LHCN-M2 (cell line): Measurements from ENCODE around the gene NT5DC1. TPM values are rescaled to one million over a fixed set of nuclear protein-coding genes. Genes with fewer than 3 reads are reported as not detected.
"Not testable (repeated sequence)": the region's sequence is repeated elsewhere in the genome, so short reads cannot be mapped to it uniquely, and the experiment has no call there.

ENCODE experiments used
- DNase-seq: peaks from one replicate; pipeline ENCODE4 v3.0.0-alpha.2; 2012; ENCODE audit warnings: low read depth
- total RNA-seq: library from RNA; depleted of rRNA; stranded (reverse); fragments of >200 nt; gene quantifications from 2 replicates; pipeline ENCODE4 v1.2.3, GENCODE V29; 2014

The NT5DC1 gene
- total RNA-seq, 1 experiment from 2014 or later = 18.0 TPM

GRCh38 chr6:116088946-116089345, 11.7 kb upstream of the NT5DC1 start:
- no peak for DNase-seq

DNA sequence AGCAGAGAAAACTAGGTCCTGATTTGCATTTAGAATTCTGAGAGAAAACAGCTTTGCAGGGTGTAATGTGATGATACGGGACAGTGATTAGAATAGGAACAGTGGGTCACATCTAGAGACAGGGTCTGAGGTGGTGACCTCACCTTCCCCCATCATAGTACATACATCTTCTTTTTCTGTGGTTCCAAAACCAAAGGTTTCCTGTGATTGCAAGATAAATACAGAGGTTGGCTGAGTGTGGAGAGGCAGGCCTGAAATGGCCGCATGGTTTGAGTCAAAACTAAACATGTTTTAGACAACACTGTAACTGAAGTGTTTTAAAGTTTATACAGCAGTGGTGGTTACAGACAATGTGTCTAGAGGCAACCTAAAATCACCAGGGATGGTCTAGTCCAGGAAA, 10.4 kb upstream of the NT5DC1 start:
- DNase-seq = no peak

GRCh38 chr6:116094041-116094440, 6.6 kb upstream of the NT5DC1 start:
- DNase-seq = no peak

- DNase-seq = not testable (repeated sequence)
Measured at GRCh38 chr6:116096048-116096759, 4.4 kb upstream of the NT5DC1 start.

DNA sequence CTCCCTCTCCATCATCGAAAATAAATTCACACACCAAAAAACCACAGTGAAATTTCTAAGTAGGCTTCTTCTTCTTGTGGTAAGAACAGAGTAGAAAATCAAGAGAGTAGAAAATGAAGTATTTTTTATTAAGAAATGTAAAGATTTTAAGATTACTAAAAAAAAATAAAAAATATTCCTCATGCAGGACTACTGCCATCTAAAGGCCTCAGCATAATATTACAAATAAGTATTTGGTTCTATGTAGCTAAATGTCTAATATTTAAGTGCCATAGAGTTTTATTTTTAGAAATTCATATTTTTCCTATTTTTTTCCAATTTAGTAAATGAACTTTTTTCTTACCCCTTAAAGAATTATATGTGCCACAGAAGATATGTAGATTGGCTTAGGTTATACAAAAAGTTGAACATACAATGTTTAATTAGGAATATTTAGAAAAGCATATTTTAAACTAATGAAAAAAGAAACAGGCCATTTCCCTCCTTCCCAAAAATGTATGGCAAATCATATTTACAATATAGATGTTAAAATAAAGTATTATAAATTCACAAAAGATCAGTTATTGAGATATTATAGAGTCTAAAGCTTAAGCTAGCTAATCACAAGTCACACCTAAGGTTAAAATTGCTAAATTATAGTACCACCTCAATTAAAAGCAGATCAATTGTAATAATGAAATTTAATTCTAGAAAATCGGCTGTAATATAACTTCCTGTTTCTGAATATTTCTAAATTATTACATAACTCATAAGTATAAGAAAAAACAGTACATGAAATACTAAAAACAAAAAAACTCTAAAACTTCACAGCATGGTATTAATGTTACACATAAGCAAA, 3.5 kb upstream of the NT5DC1 start:
- peak; percentile 38 for DNase-seq

DNA sequence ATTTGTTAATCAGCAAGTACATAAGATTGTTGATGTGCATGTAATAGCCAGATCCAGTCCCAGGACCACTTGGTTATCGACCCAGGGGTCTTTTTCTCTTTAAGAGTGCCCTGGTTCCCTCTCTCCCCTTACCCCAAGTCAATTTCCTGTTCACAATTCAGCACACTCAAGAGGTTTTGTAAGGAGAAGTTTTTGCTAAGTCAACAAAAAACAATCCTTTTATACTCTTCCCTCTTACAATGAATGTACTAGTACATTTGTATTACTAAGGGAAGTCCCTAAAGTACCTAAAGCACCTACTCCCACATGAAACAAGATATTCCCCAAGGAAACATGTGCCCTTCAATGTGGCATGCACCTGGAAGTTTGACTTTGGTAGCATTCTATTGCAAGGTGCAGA, 1.6 kb upstream of the NT5DC1 start:
- no peak for DNase-seq

GRCh38 chr6:116101302-116101718, 657 bp downstream of the NT5DC1 start:
- no peak for DNase-seq

DNA sequence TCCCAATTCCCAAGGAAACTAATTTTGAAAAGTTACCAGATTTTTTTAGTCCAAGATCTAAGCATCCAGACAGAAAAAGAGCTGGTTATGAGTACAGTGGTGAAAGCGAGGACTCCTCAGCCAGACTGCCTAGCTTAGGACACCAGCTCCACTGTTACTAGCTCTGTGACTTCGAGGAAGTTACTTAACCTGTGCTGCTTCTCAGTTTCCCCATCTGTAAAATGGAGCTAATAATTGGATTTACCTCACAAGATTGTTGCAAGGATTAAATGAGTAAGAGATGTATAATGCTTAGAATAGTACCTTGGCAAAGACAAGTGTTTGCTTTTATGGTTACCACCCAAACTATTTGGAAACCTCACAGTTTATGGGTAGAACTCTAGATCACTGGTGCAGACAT, 1.1 kb downstream of the NT5DC1 start:
- DNase-seq = no peak

DNA sequence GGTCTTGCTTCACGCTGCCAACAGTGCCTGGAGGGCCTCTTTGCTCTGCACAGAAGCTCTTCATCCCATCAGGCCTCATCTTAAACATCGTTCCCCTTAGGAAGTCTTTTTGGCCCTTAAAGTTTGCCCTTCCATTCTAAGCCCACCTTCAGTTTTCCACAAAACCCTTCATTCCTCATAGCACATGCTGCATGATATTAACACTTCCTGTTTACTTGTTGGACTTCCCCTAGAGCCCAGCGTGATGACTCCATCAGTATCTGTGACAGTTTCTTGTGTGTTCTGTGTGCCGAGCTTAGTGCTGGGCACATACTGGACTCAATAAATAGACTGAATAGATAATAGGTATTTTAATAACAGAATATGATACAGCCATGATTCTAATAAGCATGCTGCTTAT, 2.2 kb downstream of the NT5DC1 start:
- no peak for DNase-seq

DNA sequence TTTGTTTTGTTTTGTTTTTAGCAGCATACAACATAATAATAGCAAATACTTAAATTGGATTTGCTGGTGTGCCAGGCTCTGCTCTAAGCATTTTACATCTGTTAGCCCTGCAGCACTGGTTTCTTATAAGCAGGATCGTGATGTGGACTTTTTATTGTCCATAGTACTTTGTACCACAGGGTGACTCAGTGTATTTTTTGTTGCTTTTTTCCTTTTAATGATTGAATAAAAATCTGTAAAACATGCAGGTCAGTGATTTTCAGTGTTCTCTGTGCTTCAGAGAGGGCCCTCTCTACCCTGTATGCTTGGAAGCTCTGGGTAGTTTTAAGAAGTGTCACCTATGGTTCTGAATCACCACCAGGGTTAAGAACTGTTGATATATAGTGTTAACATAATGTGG, 4.0 kb downstream of the NT5DC1 start:
- DNase-seq = no peak

DNA sequence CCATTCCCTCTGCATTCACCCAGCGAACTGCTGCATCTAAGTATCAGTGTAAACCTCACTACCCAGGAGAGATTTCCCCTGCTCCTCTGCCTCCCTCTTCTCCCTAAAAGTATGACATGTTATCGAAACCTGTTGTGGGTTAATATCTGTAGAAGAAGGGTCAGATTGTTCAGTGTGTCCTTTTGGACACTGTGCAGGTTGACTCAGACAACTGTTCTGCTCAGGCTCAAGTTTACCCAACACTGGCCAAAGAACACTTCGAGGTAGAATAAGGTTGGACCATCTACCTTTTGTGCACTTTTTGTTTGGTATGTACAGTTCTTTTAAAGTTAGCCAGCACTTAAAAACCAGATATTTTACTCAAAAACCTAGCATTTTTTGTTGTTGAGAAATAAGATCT, 4.6 kb downstream of the NT5DC1 start:
- DNase-seq = no peak

GRCh38 chr6:116106146-116106545, 5.5 kb downstream of the NT5DC1 start:
- DNase-seq = peak; percentile 34

DNA sequence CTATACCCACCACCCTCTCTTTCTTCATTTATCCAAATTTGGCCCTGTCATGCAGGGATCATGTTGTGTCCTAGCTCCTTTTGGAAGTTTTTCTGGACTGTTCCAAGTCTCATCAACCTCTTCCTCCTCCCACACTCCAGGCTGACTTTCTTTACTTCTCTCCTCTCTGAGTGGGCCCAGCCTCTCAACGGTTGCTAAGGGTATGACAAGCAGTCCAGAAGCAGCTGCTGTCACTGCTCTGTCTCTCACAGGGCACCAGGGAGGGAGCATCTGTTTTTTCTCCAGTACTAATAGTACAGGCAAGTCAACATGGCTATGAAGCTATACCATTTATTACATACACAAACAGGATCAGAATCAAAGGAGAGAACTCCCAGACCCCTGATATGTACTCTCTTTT, 8.2 kb downstream of the NT5DC1 start:
- DNase-seq = peak; percentile 40

DNA sequence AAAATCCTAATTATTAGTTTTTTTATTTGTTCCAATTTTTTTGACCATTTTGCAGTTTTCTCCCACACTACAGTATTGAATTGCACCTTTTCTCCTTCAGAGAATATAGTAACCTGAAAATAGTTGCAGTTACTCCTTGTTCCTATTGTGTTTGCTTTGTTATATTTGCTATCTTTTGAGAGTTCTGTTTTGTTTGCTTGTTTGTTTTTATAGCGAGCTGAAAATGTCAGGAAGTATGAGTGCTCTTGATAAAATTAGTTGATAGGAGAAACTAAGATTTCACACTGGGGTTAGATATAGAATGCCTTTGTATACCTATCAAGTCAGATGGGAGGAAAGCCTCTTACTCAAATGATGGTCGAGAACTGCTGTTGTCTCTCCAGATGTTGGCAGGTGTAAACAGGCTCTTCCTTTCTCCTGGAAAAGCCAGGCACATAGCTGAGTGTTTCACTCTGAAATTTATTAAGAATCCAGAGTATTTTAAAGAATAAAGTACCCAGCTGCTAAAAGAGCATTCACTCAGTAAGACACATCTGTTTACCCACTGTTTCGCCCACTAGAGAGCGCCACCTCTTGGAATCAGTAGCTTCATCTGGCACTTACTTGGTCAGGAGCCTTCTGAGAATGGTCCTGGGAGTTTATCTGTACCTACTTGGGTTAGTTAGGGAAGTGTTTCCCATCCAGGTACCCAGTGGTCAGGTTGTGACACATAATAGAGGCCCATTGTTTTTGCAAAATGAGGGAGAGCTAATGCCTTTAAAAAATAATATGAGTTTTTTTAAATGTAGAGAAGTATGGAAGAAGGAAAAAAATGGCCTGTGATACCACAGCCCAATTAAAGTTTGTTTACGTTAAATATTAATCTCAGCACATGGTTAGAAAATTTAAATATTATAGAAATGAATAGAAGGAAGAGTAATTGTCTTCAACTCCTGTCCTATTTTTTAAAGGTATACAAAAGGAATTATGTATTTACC, 11.2 kb downstream of the NT5DC1 start:
- peak; percentile 54 for DNase-seq

GRCh38 chr6:116113386-116113785, 12.7 kb downstream of the NT5DC1 start:
- no peak for DNase-seq

GRCh38 chr6:116115781-116116180, 15.1 kb downstream of the NT5DC1 start:
- DNase-seq = peak; percentile 26

- DNase-seq = peak; percentile 96
Measured at GRCh38 chr6:116118608-116119007, 18.0 kb downstream of the NT5DC1 start.

GRCh38 chr6:116120430-116120829, 19.8 kb downstream of the NT5DC1 start:
- DNase-seq = no peak

DNA sequence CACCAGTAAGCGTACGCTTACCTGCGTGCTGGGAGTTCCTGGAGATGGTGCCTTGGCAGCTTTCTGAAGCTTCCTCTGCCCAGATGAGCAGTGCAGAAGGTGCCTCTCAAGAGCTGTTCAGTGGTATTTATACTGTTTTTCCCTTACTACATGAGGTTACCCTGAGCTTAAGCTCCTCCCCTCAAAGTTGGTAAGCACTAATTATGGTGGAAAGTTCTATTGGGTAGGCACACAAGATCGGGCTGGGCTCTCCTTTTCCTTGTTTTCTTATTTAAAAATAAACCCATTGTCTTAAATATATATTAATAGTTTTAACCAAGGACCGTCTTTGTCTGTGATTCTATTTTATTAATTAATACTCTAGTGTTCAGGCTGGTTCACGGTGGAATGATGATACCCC, 25.4 kb downstream of the NT5DC1 start, which contains the start of gene COL10A1:
TSS of gene COL10A1 (minus strand) at position 101 of the 400 bp plus-strand sequence. CDS start 640 bp downstream, outside the sequence.
- no peak for DNase-seq

GRCh38 chr6:116127771-116128493, 27.3 kb downstream of the NT5DC1 start:
- DNase-seq = peak; percentile 49

DNA sequence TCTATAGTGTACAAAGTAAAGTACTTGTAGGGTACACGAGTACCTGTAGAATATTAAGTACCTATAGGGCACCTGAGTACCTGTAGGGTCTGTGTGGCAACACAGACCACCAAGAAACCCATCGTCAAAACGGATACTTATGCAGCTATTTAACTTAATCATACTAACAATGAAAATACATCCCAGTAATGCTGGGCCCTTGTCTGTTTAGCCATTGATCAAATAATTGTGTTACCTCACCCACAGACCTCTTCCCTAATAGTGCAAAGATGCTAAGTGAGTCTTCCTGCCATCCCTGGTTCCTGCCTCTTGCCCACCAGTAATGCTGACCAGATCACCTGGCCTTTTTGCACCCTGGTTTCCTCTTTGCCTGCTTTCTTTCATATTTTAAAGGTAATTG, 32.8 kb downstream of the NT5DC1 start:
- no peak for DNase-seq
